ENCODE data around the gene OPCML.

Gene OPCML

GRCh38 chr11:132901638-132902471, 630.4 kb downstream of the OPCML start:
- no peak for DNase-seq (ENCODE audit: low read depth in 1 of 2, low spot score in 1 of 2)
- no peak overlapping the region for H3K4me3 ChIP-seq (replicated peaks; ENCODE audit: insufficient read depth, low read length)
- H3K27ac ChIP-seq (replicated peaks) = no peak overlapping the region
- no peak for TF ChIP-seq CTCF (IDR thresholded peaks at IDR 0.05; ENCODE audit: insufficient read depth, low read length)
- TF ChIP-seq POLR2AphosphoS5 (IDR thresholded peaks at IDR 0.05; ENCODE audit: low read depth) = no peak
- TF ChIP-seq SPI1 (IDR thresholded peaks at IDR 0.05; ENCODE audit: borderline replicate concordance, low read depth) = no peak
- no peak for TF ChIP-seq GABPA (IDR thresholded peaks at IDR 0.05; ENCODE audit: low read depth)
- TF ChIP-seq REST (IDR thresholded peaks at IDR 0.05; ENCODE audit: insufficient replicate concordance, low read depth) = no peak
- H3K27me3 ChIP-seq (ENCODE audit: insufficient read depth, poor library complexity, severe bottlenecking) = no peaks in the 10 kb centered on the region

- no peak overlapping the region for H3K4me3 ChIP-seq (replicated peaks; ENCODE audit: insufficient read depth, low read length)
- no peak for TF ChIP-seq GABPA (IDR thresholded peaks at IDR 0.05; ENCODE audit: low read depth)
- TF ChIP-seq POLR2AphosphoS5 (IDR thresholded peaks at IDR 0.05; ENCODE audit: low read depth) = no peak
- no peak for TF ChIP-seq CTCF (IDR thresholded peaks at IDR 0.05; ENCODE audit: insufficient read depth, low read length)
- no peak for TF ChIP-seq REST (IDR thresholded peaks at IDR 0.05; ENCODE audit: insufficient replicate concordance, low read depth)
- no peak for TF ChIP-seq SPI1 (IDR thresholded peaks at IDR 0.05; ENCODE audit: borderline replicate concordance, low read depth)
- DNase-seq (ENCODE audit: low read depth in 1 of 2, low spot score in 1 of 2) = no peak
- no peaks in the 10 kb centered on the region for H3K27me3 ChIP-seq (ENCODE audit: insufficient read depth, poor library complexity, severe bottlenecking)
- H3K27ac ChIP-seq (replicated peaks) = no peak overlapping the region
Observed at GRCh38 chr11:132898676-132899075, 633.6 kb downstream of the OPCML start.

- H3K4me3 ChIP-seq (replicated peaks; ENCODE audit: insufficient read depth, low read length) = no peak overlapping the region
- TF ChIP-seq REST (IDR thresholded peaks at IDR 0.05; ENCODE audit: insufficient replicate concordance, low read depth) (no peak), CTCF (IDR thresholded peaks at IDR 0.05; ENCODE audit: insufficient read depth, low read length) (no peak), GABPA (IDR thresholded peaks at IDR 0.05; ENCODE audit: low read depth) (no peak), SPI1 (IDR thresholded peaks at IDR 0.05; ENCODE audit: borderline replicate concordance, low read depth) (no peak), POLR2AphosphoS5 (IDR thresholded peaks at IDR 0.05; ENCODE audit: low read depth) (no peak)
- no peaks in the 10 kb centered on the region for H3K27me3 ChIP-seq (ENCODE audit: insufficient read depth, poor library complexity, severe bottlenecking)
- H3K27ac ChIP-seq (replicated peaks) = no peak overlapping the region
- no peak for DNase-seq (ENCODE audit: low read depth in 1 of 2, low spot score in 1 of 2)
Observed at GRCh38 chr11:132898021-132898420, 634.3 kb downstream of the OPCML start.

All from HL-60 (cell line).